Type B pancreatic cell (in vitro differentiated cells): ENCODE measurements around the gene NOP58. TPM values are rescaled to one million over a fixed set of nuclear protein-coding genes. Genes with fewer than 3 reads are reported as not detected.

Experiments used
- DNase-seq: peaks from one replicate; pipeline ENCODE4 v3.0.0; 2021; ENCODE audit warnings: mixed read lengths; ENCODE audit not compliant: unreplicated experiment; ENCODE audit errors: extremely low spot score
- H3K27ac Mint-ChIP-seq: 2 replicates; pipeline ENCODE4 v1.8.0; 2021; ENCODE audit warnings: mild to moderate bottlenecking, mixed read lengths
- H3K27me3 Mint-ChIP-seq: 2 replicates; pipeline ENCODE4 v1.8.0; 2021; ENCODE audit warnings: mixed read lengths
- H3K36me3 Mint-ChIP-seq: 2 replicates; pipeline ENCODE4 v1.8.0; 2021; ENCODE audit warnings: mixed read lengths
- H3K4me1 Mint-ChIP-seq: one replicate; pipeline ENCODE4 v1.8.0; 2021; ENCODE audit warnings: mixed read lengths; ENCODE audit not compliant: unreplicated experiment
- H3K4me3 Mint-ChIP-seq: 2 replicates; pipeline ENCODE4 v1.8.0; 2021; ENCODE audit warnings: mild to moderate bottlenecking, mixed read lengths
- H3K9me3 Mint-ChIP-seq: 2 replicates; pipeline ENCODE4 v1.8.0; 2021; ENCODE audit warnings: mixed read lengths
- total RNA-seq: library from RNA; stranded (reverse); gene quantifications from 2 replicates; pipeline ENCODE4 v1.2.1, GENCODE V29; 2021; ENCODE audit warnings: low replicate concordance
- TF ChIP-seq, protein P1 (sequence below): fragments of 200-600 bp; sonication (generic); conservative IDR thresholded peaks from 2 replicates; pipeline ENCODE4 v1.5.0; 2021; ENCODE audit warnings: antibody characterized with exemption, mild to moderate bottlenecking

The NOP58 gene
- total RNA-seq, 1 donor from 2014 or later: 79.4 TPM

DNA sequence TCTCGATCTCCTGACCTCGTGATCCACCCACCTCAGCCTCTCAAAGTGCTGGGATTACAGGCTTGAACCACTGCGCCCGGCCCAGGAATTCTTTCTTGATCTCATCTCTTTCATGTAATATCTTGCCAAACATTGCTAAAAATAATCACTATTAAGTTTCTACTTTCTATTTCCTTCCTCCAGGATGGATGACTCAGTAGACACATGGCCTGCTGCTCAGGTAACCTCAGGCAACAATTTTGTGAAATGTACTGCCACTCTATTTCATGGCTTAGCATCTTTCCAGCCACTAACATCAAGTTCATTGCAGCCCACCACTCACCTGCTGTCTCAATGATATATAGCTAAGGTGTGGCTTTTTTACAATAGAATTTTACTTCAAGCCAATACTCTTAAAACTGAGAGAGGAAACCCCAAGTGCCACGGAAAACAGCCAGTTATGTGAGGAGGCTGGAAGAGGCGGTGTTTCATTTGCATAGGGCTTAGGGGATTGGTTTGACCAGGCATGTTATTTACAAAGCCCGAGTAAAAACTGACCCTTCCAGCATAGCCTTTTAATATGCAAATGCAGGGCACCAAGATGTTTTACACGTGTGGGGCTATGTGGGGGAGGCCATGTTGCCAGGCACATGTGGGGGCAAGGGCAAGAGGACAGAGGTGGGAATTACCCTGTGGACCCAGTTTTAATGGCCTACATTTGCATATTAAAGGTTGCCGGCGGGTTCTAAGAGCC, 15.9 kb upstream of the NOP58 start:
- peak overlapping the region; percentile 8 for H3K4me3 Mint-ChIP-seq

DNA sequence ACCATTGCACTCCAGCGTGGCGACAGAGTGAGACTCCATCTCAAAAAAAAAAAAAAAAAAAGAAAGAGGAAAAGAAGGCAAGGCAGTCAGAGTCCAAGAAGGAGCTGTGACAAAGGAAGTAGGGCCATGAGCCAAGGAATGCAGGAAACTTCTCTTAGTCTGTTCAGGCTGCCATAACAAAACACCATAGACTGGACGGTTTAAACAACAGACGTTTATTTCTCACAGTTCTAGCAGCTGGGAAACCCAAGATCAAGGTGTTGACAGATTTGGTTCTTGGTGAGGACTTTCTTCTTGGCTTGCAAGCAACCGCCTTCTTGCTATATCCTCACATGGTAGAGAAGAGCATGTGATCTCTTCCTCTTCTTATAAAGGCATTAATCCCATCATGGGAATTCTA, 14.1 kb upstream of the NOP58 start:
- Mint-ChIP-seq H3K27ac (no peak overlapping the region), H3K4me3 (no peak overlapping the region), H3K4me1 (no peaks in the 10 kb centered on the region), H3K27me3 (peaks cover 16% of the 10 kb centered on the region), H3K36me3 (no peaks in the 10 kb centered on the region), H3K9me3 (no peaks in the 10 kb centered on the region)
- no peak for DNase-seq
- TF ChIP-seq, protein P1, sequence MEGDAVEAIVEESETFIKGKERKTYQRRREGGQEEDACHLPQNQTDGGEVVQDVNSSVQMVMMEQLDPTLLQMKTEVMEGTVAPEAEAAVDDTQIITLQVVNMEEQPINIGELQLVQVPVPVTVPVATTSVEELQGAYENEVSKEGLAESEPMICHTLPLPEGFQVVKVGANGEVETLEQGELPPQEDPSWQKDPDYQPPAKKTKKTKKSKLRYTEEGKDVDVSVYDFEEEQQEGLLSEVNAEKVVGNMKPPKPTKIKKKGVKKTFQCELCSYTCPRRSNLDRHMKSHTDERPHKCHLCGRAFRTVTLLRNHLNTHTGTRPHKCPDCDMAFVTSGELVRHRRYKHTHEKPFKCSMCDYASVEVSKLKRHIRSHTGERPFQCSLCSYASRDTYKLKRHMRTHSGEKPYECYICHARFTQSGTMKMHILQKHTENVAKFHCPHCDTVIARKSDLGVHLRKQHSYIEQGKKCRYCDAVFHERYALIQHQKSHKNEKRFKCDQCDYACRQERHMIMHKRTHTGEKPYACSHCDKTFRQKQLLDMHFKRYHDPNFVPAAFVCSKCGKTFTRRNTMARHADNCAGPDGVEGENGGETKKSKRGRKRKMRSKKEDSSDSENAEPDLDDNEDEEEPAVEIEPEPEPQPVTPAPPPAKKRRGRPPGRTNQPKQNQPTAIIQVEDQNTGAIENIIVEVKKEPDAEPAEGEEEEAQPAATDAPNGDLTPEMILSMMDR: no peak

More for the DNA sequence above, 15.9 kb upstream of the NOP58 start:
- Mint-ChIP-seq H3K36me3 (no peaks in the 10 kb centered on the region), H3K4me1 (no peaks in the 10 kb centered on the region), H3K27me3 (peaks cover 15% of the 10 kb centered on the region), H3K9me3 (no peaks in the 10 kb centered on the region), H3K27ac (peak overlapping the region; percentile 82)
- DNase-seq: no peak
- TF ChIP-seq, protein P1: no peak

DNA sequence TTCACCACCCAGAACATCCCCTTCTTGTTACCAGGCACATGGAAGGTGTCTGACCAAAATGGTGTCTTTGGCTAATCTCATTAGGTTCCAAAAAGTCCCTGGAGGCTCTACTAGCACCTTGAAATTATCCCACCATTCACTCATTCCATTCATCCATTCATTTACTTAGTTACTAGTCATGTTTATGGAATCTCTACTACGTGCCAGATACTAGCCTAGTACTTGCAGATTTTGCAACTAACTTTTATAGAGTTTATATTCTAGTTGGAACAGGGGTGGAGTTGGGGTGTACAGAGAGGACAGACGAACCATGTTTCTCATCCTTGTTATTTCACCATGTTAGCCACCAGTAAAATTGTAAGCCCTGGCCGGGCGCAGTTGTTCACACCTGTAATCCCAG, 4.0 kb upstream of the NOP58 start:
- Mint-ChIP-seq H3K9me3 (no peaks in the 10 kb centered on the region), H3K36me3 (no peaks in the 10 kb centered on the region), H3K27me3 (peaks cover 2% of the 10 kb centered on the region), H3K4me3 (no peak overlapping the region), H3K4me1 (peaks cover 5% of the 10 kb centered on the region), H3K27ac (no peak overlapping the region)
- TF ChIP-seq, protein P1: no peak
- DNase-seq: no peak

DNA sequence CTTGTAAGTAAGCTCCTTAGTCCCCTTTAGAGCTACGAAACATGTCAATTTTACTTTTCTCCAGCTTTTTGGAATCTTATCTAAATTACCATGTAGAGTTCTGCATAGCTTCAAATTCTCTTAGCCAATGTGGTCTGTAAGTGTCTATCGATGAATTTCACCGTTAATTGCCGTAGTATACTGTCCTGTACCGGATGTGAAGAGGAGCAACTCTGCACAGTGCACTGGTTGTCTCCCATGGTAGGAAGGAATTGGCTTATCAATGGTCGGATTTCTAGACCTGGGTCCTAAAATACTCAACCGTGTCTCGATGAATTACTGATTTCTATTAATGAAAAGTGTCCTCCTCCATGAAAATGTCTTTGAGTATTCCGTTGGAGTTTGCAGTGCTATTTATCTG, 1.9 kb downstream of the NOP58 start:
- DNase-seq: no peak
- Mint-ChIP-seq H3K27ac (peak overlapping the region; percentile 69), H3K27me3 (peaks cover 2% of the 10 kb centered on the region), H3K9me3 (no peaks in the 10 kb centered on the region), H3K4me3 (no peak overlapping the region), H3K4me1 (peaks cover 20% of the 10 kb centered on the region), H3K36me3 (peaks cover 6% of the 10 kb centered on the region)
- TF ChIP-seq, protein P1: no peak

DNA sequence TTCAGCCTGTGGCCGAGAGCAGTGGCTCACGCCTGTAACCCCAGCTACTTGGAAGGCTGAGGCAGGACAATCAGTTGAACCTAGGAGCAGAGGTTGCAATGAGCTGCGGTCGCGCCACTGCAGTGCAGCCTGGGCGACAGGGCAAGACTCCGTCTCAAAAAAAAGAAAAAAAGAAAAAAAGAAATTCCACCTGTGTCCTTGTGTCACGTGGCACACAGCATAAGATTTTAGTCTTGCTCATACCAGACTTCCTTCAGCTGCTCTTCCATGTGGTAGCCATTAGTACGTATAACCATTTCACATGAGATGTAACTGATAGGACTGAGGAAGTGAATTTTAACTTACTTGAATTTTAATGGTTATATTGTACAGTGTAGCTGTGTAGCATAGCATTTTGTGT, 4.0 kb downstream of the NOP58 start:
- H3K4me1 Mint-ChIP-seq: peaks cover 15% of the 10 kb centered on the region
- no peaks in the 10 kb centered on the region for H3K9me3 Mint-ChIP-seq
- H3K36me3 Mint-ChIP-seq: peaks cover 6% of the 10 kb centered on the region
- TF ChIP-seq, protein P1: no peak
- no peaks in the 10 kb centered on the region for H3K27me3 Mint-ChIP-seq
- H3K4me3 Mint-ChIP-seq: peak overlapping the region; percentile 58
- H3K27ac Mint-ChIP-seq: peak overlapping the region; percentile 59
- DNase-seq: peak; percentile 24
